NCI-H2081 treated with DMSO at 0.1 percent for 48 hours (cell line): Measurements from ENCODE around the gene SLC43A2.

Experiments used
- DNase-seq: peaks from one replicate; lab custom pipeline; 2025; lab: John Stamatoyannopoulos, UW

The SLC43A2 gene

DNA sequence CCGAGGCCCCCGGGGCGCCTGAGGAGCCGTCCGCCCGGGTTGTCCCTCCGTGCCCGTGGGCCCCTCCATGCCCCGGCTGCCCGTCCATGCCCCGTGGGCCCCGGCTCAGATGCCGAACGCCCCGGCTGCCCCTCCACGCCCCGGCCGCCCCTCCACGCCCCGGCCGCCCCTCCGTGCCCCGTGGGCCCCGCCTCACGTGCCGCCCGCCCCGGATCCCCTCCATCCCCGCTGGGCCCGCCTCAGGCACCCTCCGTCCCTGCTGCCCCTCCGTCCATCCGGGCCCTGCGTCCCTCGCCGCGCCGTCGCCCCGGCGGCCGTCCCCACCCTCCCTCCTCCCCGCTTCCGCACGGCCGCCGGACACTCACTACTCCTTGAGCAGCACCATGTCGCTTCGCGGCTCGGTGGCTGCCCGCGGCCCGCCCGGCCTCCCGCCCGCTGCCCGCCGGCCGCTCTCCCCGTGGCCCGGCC is 66.4 kb downstream of the SLC43A2 start:
- no peak for DNase-seq

DNA sequence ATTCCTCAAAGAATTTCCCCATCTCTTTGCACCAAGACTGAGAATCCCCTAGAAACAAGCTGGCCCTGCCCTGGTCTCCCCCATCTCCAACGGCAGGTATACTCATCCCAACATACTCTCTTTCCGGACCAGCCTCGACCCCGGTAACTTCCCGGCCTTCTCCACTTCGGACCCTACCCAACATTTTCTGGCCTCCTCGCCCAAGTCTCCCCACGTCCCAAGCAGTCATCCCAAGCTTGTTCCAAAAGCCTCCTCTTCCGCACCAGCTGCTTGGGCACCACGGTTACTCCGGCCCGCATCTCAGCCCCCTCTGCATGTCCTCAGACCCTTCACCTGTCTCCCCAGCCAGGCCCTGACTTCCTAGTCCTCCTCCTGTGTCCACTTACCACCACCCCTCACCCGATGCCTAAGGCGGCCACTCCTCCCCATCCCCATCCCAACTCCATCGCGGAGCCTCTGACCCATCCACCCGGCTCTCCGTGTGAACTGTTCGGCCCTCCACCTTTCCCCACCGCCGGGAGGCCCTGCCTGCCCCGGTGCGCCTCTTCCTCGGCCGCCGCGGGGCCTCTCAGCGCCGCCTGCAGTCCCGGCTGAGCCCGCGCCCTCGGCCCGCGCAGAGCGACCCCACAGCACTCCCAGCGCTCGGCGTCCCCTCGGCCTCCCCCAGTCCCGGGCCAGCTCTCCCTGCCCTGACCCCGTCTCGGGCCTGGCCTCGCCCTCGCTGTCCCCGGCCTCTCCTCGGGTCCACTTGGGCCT is 67.0 kb downstream of the SLC43A2 start:
- no peak for DNase-seq

DNA sequence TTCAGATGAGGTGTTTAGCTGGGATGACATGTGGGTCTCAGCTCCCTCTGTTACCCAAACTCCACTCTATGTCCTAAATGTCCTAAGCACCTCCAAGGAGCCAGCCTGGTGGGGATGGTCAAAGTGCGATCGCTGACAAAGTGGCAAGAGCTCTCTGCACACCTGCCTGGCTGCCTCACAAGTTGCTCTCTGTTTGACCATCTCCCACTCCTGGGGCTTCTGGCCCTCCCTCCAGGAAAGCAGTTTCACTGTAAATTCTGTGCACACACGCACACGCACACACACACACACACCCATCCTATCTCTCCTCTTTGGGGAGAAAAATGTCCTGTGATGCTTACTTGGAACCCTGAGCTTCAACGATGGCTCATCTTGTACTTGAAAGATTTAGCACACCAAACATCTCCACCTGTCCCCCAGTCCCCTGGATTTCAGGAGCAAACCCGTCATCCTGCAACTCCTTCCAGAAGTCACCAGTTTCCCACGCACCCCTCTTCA is 67.7 kb downstream of the SLC43A2 start:
- no peak for DNase-seq

DNA sequence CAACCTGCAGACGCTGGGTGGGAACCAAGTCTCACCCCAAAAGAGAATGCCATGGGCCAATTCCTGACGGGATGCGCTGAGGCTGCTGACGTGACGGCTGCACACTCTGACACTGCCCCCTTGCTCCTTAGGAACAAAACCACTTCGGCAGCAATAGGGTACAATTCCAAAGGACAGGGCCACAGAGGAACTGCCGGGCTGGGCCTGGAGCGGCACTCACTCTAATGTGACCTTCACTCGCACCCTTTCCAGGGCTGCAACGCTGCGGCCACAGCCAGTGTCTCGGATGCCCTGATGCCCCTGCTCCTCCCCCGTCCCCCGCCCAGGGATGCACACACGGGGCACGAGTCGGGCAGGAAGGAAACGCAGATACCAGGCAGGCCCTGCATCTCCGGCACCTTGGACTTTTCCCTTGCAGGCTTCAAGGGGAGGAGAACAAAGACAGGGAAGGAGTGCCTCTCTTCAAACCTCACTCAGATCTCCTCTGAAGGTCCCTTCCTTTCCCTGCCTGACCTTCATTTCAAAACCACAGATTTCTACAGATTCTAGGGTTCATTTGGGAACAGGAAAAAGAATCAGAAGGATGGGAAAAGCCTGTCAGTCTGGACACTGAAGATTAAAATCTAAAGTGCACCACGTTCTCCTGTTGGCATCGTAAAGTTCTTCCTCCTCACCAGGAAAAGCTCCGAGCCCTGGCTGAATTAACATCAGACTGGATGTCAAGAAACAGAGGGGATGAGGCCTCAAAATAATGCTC is 68.4 kb downstream of the SLC43A2 start:
- no peak for DNase-seq

DNA sequence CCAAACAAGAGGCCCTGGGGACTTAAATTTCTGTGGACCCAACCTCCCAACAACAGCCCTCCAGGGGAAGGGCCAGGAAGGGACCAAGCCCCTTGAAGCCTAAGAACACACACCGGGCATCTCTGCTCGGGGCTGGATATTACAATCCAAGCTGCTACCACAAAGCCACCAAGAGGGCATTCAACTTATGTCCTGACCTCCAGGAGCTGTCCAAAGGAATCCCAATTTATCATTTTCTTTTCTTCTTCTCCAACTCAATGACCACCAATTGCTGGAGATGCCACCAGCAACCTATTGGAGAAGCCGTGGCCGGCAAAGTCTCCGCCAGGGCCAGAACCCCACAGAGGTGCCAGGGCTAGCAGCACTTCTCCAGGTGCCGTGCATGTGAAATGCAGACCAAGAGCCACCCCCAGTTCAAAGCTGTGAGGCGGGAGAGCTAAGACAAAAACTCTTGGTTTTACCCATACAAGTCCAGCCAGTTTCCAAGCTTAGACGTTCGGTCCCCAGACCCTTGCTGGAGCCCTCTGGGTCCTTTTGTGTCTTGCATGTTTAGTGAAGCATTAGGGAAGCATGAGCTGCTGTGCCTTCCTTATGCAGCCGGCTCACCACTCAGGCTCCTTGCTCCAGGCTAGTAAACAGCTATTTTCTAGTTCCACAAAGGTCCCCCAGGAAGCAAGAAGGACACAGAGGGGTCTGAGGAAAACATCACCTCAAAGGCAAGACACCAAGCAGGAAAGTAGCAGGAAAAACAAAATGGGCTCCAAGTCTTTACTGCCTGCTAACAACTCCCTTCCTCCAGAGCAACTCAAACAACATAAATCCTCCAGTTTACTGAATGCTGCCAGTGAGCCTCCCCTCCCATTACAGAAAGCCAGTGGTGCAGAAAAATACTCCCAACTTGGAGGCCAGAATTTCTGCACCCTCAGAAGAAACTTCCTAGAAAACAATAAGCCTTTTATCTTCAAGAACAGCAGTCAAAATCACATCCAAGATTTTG is 69.3 kb downstream of the SLC43A2 start:
- DNase-seq = no peak

DNA sequence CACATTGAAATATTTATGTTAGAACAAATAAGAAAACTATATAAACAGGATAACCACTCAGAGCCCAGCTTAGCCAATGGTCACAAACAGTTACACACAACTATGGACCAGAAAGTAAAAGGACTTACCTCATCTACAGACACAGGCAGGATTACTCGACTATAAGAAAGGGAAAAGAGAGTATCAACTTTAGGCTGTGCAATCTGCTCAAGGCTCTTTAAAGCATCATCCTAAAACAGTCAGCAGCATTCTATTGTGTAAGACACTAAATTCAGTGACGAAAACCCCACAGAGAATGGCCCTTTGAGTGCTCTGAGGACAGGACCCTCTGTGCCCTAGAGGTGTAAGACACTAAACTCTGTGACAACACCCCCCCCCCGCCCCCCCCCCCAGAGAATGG is 70.2 kb downstream of the SLC43A2 start:
- no peak for DNase-seq

DNA sequence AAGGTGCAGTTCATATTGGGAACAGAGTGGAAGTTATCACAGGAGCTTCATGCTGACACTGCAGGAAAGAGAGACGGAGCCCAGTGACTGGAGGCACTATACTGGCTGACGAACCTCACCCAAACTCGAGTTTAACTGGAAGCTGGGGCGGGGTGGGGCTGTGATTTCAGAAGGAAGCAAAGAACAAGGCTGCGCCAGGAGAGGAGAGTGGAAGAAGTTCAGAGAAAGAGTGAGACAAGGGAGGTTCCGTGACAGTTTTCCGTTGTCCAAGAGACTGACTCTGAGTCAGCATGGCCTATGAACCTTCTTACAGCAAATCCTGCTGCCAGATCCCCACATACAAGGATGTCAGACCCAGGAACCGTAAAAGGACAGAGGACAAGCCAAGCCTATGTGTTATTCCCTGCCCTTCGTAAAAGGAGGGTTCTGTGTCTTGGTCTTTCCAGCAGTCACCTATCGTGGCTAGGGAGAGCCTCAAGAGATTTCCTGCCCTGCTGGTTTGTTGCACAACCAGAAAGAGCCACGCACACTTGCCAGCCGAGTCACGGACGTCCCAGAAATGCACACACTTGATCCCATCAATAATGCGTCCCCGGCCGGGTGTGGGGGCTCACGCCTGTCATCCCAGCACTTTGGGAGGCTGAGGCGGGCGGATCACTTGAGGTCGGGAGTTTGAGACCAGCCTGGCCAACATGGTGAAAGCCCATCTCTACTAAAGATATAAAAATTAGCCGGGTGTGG is 71.1 kb downstream of the SLC43A2 start:
- DNase-seq = no peak

DNA sequence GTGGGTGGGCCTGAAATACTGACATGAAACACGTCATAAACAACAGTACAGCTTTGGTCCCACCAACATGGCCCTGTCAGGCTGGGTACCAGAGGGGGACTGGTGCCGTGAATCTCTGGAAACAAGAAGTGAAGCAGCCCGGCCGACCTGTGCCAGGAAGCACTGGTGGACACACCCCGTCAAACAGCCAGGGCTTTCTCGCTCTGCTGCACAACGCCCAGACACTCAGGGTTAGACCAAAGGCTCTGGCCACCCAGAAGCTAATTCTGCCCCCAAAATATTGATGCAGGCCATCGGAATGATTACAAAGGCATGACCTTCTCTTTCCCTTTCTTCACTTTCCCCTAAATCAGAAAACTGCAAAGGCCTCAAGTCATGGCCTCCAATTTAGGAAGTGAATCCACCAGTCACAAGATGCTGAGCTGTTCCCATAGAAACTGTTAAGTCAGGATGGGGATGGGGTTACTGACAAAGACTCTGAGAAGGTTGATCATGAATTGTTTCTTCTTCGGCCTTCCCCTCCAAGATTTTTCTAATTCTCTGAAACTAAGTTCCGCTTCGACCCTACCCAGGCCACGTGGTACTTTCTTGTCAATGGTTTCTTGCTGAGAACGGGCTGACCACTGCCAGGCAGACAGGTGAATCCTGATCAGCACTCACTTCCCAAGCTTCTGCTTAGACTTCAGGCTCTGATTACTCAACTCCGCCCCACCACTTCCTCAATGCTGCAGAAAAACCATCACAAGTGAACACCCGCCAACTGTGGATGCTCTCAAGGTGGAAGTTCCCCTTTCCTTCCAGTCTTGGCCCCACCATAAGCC is 72.8 kb downstream of the SLC43A2 start:
- no peak for DNase-seq

DNA sequence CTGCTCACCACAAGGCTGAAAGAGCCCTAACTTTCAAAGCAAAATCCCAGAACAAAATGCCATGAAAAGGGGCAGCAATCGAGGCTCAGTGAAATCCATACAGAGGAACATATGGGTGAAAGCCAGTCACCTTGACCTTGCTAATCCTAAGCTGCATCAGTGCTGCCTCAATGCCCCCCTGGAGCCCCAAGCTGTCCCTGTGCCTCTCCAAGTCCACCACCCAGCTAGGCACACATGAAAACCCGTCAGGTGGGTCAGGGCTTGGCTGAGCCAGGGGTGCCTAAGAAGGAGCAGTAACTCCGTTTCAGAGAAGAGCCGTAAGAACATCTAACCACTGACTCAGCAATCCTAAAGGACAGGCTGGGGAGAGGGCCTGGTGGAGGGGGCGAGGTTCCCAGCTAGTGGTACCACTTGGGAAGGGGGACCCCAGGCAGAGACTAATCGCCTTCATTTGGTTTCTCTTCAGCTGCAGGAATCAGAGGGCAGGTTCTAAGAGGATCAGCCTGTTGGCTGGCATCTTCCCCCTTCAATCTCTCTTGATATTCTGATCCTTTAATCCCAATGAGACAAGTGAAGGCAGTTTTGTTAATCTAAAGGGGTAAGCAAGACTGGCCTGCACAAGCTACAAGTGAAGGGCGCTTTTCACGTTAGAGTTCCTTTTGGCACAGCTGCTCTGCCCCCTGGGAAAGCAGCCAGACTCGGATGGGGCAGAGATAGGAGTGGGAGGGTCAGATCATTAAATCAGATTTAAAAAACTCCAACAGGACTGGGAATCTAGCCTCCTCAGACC is 73.7 kb downstream of the SLC43A2 start:
- DNase-seq = no peak

DNA sequence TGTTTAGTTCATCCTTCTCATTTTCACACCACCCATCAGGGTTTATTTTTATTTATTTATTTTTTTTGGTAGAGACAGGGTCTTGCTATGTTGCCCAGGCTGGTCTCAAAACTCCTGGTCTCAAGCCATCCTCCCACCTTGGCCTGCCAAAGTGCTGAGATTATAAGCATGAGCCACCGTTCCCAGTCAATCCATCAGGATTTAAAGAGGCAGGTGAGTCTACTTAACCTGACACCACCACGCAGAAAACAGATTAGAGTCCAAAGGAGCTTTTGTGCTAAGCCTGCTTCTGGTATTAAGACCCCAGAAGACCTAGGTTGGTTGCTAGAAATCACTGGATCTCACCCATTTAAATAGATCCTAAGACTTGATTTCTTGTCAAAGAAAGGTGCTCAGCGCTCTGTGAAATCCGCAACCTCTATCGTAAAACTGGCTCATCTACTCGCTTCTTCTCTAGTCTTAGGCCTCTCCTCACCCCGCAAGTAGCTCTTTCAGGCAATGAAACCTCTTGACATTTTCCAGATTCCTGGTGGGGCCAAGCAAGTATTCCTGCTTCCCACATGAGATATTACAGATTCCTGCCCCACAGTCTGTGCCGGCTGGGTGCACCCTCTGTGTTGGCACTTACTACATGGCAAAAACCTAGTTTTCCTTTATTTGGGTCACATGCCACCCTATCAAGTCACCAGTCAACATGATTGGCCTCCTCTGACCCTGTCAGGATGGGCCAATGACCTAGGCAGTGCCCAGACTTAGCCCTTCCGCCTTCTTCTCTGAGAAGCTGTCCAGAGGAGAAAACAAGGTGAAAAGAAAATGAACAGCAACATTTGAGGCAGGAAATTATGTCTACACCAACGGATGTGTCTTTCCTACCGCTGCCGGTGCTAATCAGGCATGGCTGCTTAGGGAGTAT is 75.0 kb downstream of the SLC43A2 start:
- no peak for DNase-seq

DNA sequence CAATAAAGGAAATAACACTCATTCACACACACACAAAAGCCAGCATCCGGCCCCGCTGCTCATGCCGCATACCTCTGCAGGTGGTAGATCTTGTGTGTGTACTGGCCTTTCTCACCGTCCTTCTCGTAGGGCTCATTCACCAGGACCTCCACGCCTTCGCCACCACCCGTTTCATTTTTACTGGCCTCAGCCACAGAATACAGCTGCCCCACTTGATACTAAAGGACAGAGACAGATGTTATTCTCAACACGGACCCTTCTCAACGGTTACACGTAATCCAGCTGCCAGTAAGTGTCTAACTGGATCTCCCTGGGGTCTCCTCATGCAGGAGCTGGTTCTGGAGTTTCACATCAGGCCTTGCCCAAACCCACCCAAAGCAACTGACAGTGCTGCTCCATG is 75.7 kb downstream of the SLC43A2 start:
- no peak for DNase-seq

DNA sequence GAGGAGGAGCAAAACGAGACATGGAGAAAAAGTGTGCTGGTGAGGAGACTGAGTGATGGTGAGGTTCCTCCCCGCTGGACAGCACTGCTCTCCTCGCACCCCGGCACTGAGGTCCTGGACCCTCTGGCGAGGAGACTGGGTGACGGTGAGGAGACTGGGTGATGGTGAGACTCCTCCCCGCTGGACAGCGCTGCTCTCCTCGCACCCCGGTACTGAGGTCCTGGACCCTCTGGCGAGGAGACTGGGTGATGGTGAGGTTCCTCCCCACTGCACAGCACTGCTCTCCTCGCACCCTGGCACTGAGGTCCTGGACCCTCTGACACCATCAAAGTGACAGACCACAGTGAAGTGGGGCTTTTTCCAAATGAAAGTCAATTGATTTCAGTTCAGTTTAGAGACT is 76.9 kb downstream of the SLC43A2 start:
- DNase-seq = no peak

DNA sequence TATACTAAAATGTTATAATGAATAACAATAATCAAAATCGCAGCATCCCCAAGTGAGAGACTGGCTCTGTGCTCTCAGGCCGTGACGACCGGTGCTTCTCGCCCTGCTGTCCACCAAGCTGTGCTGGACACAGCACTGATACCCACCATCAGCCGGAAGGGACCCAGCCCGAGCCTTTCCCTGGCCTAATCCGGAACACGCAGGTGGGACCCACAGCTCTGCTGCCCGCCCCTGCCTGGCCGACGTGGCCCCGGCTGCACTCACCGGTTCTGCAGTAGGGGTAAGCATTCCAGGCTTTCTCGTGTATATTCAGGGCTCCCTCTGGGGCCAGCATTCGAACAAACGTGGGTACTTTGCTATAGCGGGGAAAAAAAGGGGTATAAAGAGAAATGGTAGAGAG is 80.6 kb downstream of the SLC43A2 start:
- no peak for DNase-seq

DNA sequence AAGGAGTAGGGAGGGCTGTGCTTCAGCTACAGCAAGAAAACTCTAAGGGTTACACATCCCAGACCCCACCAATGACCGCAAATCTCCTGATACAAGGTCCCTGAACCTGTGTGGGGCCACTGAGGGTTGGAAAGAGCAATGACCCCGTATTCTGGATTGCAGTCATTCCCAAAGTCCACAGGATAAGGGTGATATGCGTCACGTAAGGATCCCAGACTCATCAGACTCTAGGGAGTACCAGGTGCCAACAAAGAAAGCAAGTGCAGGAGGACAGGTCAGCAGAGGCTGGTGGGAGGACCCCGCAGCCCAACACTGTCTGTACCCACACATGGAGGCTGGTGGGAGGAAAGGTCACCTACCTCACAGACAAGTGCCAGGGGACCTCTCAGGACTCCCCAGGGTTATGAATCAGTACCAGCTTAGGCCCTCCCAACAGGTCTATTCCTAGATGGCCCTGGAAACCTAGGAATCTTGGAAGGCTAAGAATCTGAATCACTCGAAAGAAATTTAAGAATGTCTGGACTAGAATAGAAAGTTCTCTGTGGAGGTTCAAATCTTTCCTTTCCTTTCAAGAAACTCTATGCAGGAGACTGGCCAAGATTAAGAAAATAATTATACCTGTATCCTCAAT is 82.2 kb downstream of the SLC43A2 start:
- DNase-seq = no peak

DNA sequence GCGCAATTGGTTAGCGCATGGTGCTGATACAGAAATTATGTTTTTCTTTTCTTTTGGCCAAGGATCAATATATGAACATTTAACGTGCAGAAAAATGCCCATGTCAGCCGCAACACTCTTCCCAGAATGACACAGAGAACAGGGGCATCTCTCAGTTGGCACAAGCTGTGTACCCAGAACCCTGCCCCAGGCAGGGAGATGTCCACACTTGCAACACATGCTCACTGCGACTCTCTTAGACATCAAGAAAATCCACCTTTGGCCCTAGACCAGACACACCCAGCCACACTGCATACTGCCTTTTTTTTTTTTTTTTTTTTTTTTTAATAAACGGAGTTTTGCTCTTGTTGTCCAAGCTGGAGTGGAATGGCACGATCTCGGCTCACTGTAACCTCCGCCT is 83.0 kb downstream of the SLC43A2 start:
- no peak for DNase-seq

DNA sequence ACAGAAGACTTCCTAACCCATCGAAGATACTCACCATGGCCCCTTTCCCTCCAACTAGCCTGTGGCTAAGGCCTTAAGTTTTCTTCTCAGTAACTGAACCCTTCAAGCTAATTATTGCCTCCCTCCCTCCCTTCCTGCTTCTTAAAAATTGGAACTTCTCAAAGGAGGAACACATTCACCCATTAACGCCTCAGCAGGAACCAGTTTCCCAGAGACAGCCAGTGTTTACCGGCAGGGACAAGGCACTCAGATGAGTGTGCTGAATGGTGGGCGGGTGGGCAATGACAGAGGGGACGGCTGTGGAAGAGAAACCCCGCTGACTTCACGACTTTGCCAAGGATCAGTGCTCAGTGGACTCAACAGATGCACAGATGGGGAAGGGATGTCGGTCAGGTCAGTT is 86.3 kb downstream of the SLC43A2 start:
- no peak for DNase-seq

DNA sequence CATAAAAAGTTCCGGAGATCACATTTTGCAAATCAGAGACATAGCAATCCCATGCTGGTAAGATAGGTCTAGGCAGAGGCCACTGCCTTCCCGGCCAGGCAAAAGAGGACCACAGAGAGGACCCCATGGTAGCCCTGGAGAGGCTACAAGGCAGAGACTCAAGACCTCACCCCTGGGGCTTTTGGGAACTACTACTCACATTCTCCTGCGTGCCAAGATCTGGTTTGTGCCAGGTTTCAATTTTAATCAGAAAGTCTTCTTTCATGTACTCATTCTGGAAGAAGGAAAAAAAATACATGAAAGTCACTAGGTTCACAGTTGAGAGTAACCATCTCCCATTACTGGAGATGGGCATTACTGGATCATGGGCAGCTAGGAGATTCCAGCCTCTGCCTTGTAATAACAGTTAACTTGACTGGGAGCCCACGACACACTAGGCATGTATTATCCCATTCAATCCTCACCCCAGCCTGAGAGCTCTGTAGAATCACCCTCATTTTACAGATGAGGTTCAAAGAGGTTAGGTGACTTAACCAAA is 87.2 kb downstream of the SLC43A2 start:
- no peak for DNase-seq

DNA sequence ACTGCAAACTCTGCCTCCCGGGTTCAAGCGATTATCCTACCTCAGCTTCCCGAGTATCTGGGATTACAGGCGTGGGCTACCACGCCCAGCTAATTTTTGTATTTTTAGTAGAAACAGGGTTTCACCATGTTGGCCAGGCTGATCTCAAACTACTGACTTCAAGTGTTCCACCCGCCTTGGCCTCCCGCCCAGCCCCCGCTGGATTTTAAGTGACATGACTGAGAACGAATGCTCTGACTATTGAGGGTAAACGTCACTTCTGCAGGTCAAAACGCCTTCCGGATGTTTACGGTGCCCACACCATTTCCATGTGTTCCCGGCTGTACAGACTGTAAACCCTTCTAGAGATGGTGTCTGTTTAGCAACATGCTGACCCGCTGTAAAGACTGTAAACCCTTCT is 88.8 kb downstream of the SLC43A2 start:
- DNase-seq = no peak
